Stimulated activated naive CD8-positive, alpha-beta T cell treated with anti-CD3 and anti-CD28 coated beads, Interleukin-15, amount 100 ng/mL, for 72 hours (primary cell): Measurements from ENCODE around the gene CDH24.
A peak's percentile ranks its signal among the peaks of the same experiment; 100 is the strongest.

Experiments
- ATAC-seq: fragments of 150-1000 bp; cut with Tn5 transposase; 2 replicates; pipeline ENCODE4 v1.10.0; 2021; ENCODE audit warnings: mild to moderate bottlenecking, moderate library complexity
- DNase-seq, 2 donors: peaks; one replicate each; pipeline ENCODE4 v3.0.0; 2021 to 2022
- H3K27ac Mint-ChIP-seq, 2 donors: one replicate each; pipeline ENCODE4 v1.8.0; 2022; ENCODE audit warnings: mild to moderate bottlenecking in 2 of 2, mixed read lengths in 2 of 2, moderate library complexity in 2 of 2
- H3K27me3 Mint-ChIP-seq: one replicate; pipeline ENCODE4 v1.8.0; 2022; ENCODE audit warnings: mixed read lengths
- H3K4me1 Mint-ChIP-seq: one replicate; pipeline ENCODE4 v1.8.0; 2022; ENCODE audit warnings: mild to moderate bottlenecking, mixed read lengths
- H3K4me3 Mint-ChIP-seq, 2 donors: one replicate each; pipeline ENCODE4 v1.8.0; 2022; ENCODE audit warnings: mild to moderate bottlenecking in 2 of 2, mixed read lengths in 2 of 2, moderate library complexity in 1 of 2
- H3K9me3 Mint-ChIP-seq, 2 donors: one replicate each; pipeline ENCODE4 v1.8.0; 2022; ENCODE audit warnings: mixed read lengths in 2 of 2

The CDH24 gene

GRCh38 chr14:23071921-23072539, 14.7 kb upstream of the CDH24 start:
- no peaks in the 10 kb centered on the region for H3K9me3 Mint-ChIP-seq
- ATAC-seq = no peak

GRCh38 chr14:23071244-23071920, 14.1 kb upstream of the CDH24 start:
- Mint-ChIP-seq H3K4me1 (peaks cover 45% of the 10 kb centered on the region), H3K9me3 (no peaks in the 10 kb centered on the region), H3K27ac (peak overlapping the region; percentile 78 to 92), H3K27me3 (no peaks in the 10 kb centered on the region), H3K4me3 (peak overlapping the region; percentile 80 to 87)
- peak; percentile 96 for ATAC-seq
- DNase-seq = peak; percentile 68 to 75

More at GRCh38 chr14:23071921-23072539, 14.7 kb upstream of the CDH24 start:
- Mint-ChIP-seq H3K27ac (peak overlapping the region in 1 of 2 donors; percentile 92), H3K4me1 (peaks cover 41% of the 10 kb centered on the region), H3K27me3 (no peaks in the 10 kb centered on the region), H3K4me3 (peak overlapping the region; percentile 80 to 87)
- DNase-seq = no peak

GRCh38 chr14:23070262-23071129, 13.2 kb upstream of the CDH24 start:
- peaks cover 53% of the 10 kb centered on the region for H3K4me1 Mint-ChIP-seq
- no peak for ATAC-seq
- no peaks in the 10 kb centered on the region for H3K9me3 Mint-ChIP-seq
- peak overlapping the region; percentile 80 to 87 for H3K4me3 Mint-ChIP-seq
- no peak for DNase-seq
- H3K27me3 Mint-ChIP-seq = no peaks in the 10 kb centered on the region
- peak overlapping the region; percentile 43 to 78 for H3K27ac Mint-ChIP-seq

DNA sequence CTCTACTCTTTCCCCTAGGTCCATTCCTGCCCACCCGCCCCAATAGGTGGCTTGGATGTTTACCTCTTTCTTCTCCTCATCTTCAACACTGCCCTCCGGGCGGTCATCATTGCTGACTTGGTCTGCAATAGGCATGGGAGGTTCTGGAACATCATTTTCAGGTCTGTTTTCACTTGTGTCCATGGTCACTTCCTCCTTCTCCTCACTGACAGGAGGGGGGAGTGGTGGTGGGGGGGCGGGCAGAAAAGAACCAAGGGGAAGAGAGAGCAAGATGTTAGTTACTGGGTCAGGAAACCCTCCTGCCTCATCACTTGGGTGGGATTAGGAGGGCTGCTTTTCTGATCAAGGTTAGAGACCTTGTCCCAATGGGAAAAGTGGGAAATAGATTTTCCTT, 12.1 kb upstream of the CDH24 start:
- Mint-ChIP-seq H3K9me3 (no peaks in the 10 kb centered on the region), H3K4me3 (no peak overlapping the region), H3K27ac (peak overlapping the region in 1 of 2 donors; percentile 59), H3K4me1 (peaks cover 54% of the 10 kb centered on the region), H3K27me3 (no peaks in the 10 kb centered on the region)
- DNase-seq = no peak
- no peak for ATAC-seq

- Mint-ChIP-seq H3K27ac (peak overlapping the region; percentile 66 to 92), H3K4me3 (peak overlapping the region; percentile 35 to 50), H3K9me3 (no peaks in the 10 kb centered on the region), H3K27me3 (no peaks in the 10 kb centered on the region), H3K4me1 (peaks cover 54% of the 10 kb centered on the region)
- DNase-seq (peak; percentile 67 to 77), ATAC-seq (peak; percentile 83)
Observed at GRCh38 chr14:23068789-23069412, 11.6 kb upstream of the CDH24 start.

GRCh38 chr14:23067847-23068788, 10.8 kb upstream of the CDH24 start:
- Mint-ChIP-seq H3K4me3 (peak overlapping the region; percentile 35 to 50), H3K4me1 (peaks cover 54% of the 10 kb centered on the region), H3K27me3 (no peaks in the 10 kb centered on the region), H3K9me3 (no peaks in the 10 kb centered on the region), H3K27ac (peak overlapping the region; percentile 66 to 92)
- ATAC-seq (no peak), DNase-seq (peak in 1 of 2 donors; percentile 4)

- no peak overlapping the region for H3K4me3 Mint-ChIP-seq
- no peak overlapping the region for H3K27ac Mint-ChIP-seq
- ATAC-seq (no peak), DNase-seq (peak in 1 of 2 donors; percentile 7)
- H3K9me3 Mint-ChIP-seq = no peaks in the 10 kb centered on the region
- H3K4me1 Mint-ChIP-seq = peaks cover 50% of the 10 kb centered on the region
- no peaks in the 10 kb centered on the region for H3K27me3 Mint-ChIP-seq
Observed at GRCh38 chr14:23066855-23067744, 9.8 kb upstream of the CDH24 start.

- no peak for ATAC-seq
- DNase-seq = peak in 1 of 2 donors; percentile 4
- no peaks in the 10 kb centered on the region for H3K9me3 Mint-ChIP-seq
- H3K27ac Mint-ChIP-seq = peak overlapping the region in 1 of 2 donors; percentile 54
- no peak overlapping the region for H3K4me3 Mint-ChIP-seq
- H3K4me1 Mint-ChIP-seq = peaks cover 42% of the 10 kb centered on the region
- H3K27me3 Mint-ChIP-seq = no peaks in the 10 kb centered on the region
Observed at GRCh38 chr14:23066368-23066767, 9.0 kb upstream of the CDH24 start.

GRCh38 chr14:23063601-23064000, 6.3 kb upstream of the CDH24 start:
- H3K27ac Mint-ChIP-seq = no peak overlapping the region
- DNase-seq (no peak), ATAC-seq (no peak)
- H3K9me3 Mint-ChIP-seq = no peaks in the 10 kb centered on the region
- no peaks in the 10 kb centered on the region for H3K27me3 Mint-ChIP-seq
- no peak overlapping the region for H3K4me3 Mint-ChIP-seq
- H3K4me1 Mint-ChIP-seq = peaks cover 19% of the 10 kb centered on the region

GRCh38 chr14:23062002-23062401, 4.7 kb upstream of the CDH24 start:
- no peaks in the 10 kb centered on the region for H3K9me3 Mint-ChIP-seq
- peaks cover 3% of the 10 kb centered on the region for H3K27me3 Mint-ChIP-seq
- DNase-seq = no peak
- H3K4me1 Mint-ChIP-seq = peaks cover 22% of the 10 kb centered on the region
- no peak for ATAC-seq
- no peak overlapping the region for H3K27ac Mint-ChIP-seq
- H3K4me3 Mint-ChIP-seq = no peak overlapping the region

DNA sequence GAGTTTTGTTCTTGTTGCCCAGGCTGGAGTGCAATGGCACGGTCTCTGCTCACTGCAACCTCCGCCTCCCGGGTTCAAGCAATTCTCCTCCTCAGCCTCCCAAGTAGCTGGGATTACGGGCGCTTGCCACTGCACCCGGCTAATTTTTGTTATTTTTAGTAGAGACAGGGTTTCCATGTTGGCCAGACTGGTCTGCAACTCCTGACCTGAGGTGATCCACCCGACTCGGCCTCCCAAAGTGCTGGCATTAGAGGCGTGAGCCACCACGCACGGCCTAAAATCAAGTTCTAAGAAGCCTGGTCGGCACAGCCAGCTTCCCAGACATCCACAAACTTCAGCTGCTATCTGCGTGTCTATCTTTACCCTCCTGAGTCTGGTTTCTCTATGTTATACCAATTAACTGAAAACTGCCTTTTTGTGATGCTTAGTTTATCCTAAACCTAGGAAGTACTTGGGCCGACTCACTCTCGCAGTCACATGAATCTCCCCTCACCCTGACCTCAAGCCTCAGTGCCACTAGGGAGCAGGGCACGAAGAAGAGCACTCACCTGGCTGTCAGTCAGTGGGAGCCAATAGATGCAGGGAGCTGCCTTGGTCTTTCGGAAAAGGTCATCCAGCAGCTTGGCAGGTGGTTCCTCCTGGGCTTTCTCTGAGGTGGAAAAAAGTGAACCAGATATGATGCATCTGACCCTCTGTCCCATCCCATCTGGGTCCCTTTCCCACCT, 3.4 kb upstream of the CDH24 start:
- H3K4me3 Mint-ChIP-seq = no peak overlapping the region
- DNase-seq (no peak), ATAC-seq (no peak)
- H3K4me1 Mint-ChIP-seq = peaks cover 25% of the 10 kb centered on the region
- H3K27me3 Mint-ChIP-seq = peaks cover 16% of the 10 kb centered on the region
- H3K9me3 Mint-ChIP-seq = no peaks in the 10 kb centered on the region
- H3K27ac Mint-ChIP-seq = no peak overlapping the region

DNA sequence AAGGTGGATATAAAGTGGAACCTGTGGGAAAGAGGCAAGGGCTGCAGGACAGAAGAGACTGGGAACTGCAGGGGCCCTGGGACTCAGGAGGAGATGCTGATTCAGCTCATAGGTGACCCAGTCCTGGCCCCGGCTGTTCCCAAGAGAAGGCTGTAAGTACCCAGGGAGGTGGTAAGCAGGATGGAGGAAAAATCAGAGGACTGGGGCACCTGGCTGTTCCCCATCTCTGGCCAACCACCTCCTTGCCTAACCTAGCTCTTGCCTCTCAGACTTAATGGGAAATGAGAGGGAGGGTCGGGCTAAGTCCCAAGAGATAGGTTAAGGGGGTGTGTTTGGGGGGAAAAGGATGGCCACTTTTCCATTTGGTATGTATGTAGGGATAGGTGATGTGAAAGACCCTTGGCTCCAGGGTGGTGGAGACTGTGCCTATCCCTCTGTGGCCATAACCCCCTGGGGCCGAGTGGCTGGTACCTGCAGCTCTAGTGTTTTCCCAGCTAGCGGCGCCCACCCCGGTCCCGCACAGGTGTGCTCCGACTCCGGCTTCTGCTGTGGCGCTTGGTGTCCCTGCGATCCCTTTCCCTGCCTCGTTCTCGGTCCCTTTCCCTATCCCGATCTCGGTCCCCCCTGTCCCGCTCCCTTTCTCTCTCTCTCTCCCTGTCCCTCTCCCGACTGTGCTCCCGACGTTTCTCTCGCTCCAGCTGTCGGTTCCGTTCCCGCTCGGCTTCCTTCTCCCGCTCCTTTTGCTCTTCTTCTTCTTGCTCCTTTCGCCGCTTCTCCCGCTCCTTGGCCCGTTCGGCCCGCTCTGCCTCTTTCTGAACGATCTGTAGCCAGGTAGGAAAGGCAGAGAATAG, 1.6 kb upstream of the CDH24 start:
- no peak for ATAC-seq
- Mint-ChIP-seq H3K27me3 (peaks cover 17% of the 10 kb centered on the region), H3K4me1 (peaks cover 32% of the 10 kb centered on the region), H3K27ac (no peak overlapping the region), H3K9me3 (no peaks in the 10 kb centered on the region), H3K4me3 (peak overlapping the region in 1 of 2 donors; percentile 8)
- DNase-seq = no peak
